Calu3 (cell line): ENCODE data around the gene TUNAR. TPM values are rescaled to one million over a fixed set of nuclear protein-coding genes. Genes with fewer than 3 reads are reported as not detected.

Experiments
- BruUV-seq: library from RNA; stranded (reverse); fragments of 400-500 nt; replicated peaks from 2 replicates; lab custom pipeline; 2021; lab: Mats Ljungman, UMichigan
- CTCF ChIA-PET: fragments of 300-600 bp; sonication (Branson Sonifier 250); formaldehyde crosslinking; loops from one replicate; lab custom pipeline; 2022; ENCODE audit warnings: antibody characterized with exemption; lab: Charles Lee
- DNase-seq: peaks from one replicate; pipeline ENCODE4 v3.0.0; 2022
- H3K27ac Mint-ChIP-seq: one replicate; pipeline ENCODE4 v1.8.0; 2022; ENCODE audit warnings: mixed read lengths; ENCODE audit not compliant: unreplicated experiment
- H3K27me3 Mint-ChIP-seq: one replicate; pipeline ENCODE4 v1.8.0; 2022; ENCODE audit warnings: mixed read lengths; ENCODE audit not compliant: unreplicated experiment
- H3K36me3 Mint-ChIP-seq: one replicate; pipeline ENCODE4 v1.8.0; 2022; ENCODE audit warnings: mild to moderate bottlenecking, moderate library complexity, mixed read lengths; ENCODE audit not compliant: insufficient read depth, unreplicated experiment
- H3K4me1 Mint-ChIP-seq: one replicate; pipeline ENCODE4 v1.8.0; 2022; ENCODE audit warnings: mild to moderate bottlenecking, low read depth, mixed read lengths; ENCODE audit not compliant: unreplicated experiment
- H3K4me3 Mint-ChIP-seq: one replicate; pipeline ENCODE4 v1.8.0; 2022; ENCODE audit warnings: mild to moderate bottlenecking, low read depth, moderate library complexity, mixed read lengths; ENCODE audit not compliant: unreplicated experiment
- H3K9me3 Mint-ChIP-seq: one replicate; pipeline ENCODE4 v1.8.0; 2022; ENCODE audit warnings: low read depth, mixed read lengths; ENCODE audit not compliant: unreplicated experiment
- intact Hi-C: fragments of 100-400 bp; cut with micrococcal nuclease; formaldehyde crosslinking; loops from one replicate; pipeline ENCODE4 v1.10.0; 2022; ENCODE audit not compliant: unreplicated experiment
- total RNA-seq: library from RNA; stranded (reverse); gene quantifications from 2 replicates; pipeline ENCODE4 v1.2.3, GENCODE V29; 2022
- TF ChIP-seq, protein P1 (sequence below): fragments of 200-600 bp; IDR thresholded peaks from one replicate; pipeline ENCODE4 v1.8.0; 2022; ENCODE audit warnings: antibody characterized with exemption; ENCODE audit not compliant: unreplicated experiment

TUNAR gene
- total RNA-seq, 1 experiment from 2014 or later: not detected

DNA sequence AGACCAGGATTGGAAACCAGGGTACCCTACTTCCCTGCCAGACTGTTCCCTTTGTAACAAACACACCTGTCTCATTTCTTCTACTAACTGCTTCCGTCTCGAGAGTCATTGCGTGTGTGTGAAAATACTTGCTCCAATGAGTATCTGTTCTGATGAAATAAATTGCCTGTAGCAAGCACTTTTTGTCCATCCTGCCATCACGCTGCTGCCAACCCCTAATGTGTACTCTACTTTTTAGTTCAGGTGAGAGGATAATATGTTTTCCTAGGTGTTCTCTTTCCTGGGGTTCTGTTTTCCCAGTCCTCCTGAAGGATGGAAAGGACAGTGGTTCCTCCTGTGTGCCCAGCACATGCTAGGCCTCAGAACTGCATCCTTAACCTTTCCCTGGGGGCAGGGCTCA lies 1.0 kb downstream of the TUNAR start:
- BruUV-seq: no TSS peak
- CTCF ChIA-PET: no interaction called here
- Mint-ChIP-seq H3K4me1 (no peaks in the 10 kb centered on the region), H3K9me3 (no peaks in the 10 kb centered on the region), H3K36me3 (no peaks in the 10 kb centered on the region), H3K4me3 (no peak overlapping the region), H3K27ac (no peak overlapping the region), H3K27me3 (peaks cover 88% of the 10 kb centered on the region)
- TF ChIP-seq, protein P1, sequence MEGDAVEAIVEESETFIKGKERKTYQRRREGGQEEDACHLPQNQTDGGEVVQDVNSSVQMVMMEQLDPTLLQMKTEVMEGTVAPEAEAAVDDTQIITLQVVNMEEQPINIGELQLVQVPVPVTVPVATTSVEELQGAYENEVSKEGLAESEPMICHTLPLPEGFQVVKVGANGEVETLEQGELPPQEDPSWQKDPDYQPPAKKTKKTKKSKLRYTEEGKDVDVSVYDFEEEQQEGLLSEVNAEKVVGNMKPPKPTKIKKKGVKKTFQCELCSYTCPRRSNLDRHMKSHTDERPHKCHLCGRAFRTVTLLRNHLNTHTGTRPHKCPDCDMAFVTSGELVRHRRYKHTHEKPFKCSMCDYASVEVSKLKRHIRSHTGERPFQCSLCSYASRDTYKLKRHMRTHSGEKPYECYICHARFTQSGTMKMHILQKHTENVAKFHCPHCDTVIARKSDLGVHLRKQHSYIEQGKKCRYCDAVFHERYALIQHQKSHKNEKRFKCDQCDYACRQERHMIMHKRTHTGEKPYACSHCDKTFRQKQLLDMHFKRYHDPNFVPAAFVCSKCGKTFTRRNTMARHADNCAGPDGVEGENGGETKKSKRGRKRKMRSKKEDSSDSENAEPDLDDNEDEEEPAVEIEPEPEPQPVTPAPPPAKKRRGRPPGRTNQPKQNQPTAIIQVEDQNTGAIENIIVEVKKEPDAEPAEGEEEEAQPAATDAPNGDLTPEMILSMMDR: no peak
- no peak for DNase-seq
- intact Hi-C loops: no loop called here

DNA sequence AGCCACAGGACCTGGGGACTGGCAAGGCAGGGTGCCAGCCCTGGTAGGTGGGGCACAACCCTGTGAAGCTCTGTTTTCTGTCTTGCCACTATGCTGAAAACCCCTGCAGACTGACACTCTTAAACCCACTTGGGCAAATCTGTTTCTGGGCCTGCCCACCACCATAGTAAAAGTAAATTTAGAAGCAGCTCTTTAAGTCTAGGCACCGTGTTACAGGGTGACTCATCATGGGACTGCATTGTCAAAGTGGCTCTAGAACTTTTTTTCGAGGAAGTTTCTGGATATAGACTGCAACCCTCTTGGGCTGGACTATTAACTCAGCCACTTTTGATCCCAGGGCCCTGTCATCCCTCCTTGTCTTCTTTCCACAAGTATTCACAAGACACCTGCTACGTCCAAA lies 7.7 kb downstream of the TUNAR start:
- BruUV-seq: no TSS peak
- Mint-ChIP-seq H3K9me3 (no peaks in the 10 kb centered on the region), H3K4me3 (no peak overlapping the region), H3K27me3 (peaks cover 92% of the 10 kb centered on the region), H3K4me1 (no peaks in the 10 kb centered on the region), H3K36me3 (no peaks in the 10 kb centered on the region), H3K27ac (no peak overlapping the region)
- DNase-seq: no peak
- intact Hi-C loops: no loop called here
- CTCF ChIA-PET: no interaction called here
- TF ChIP-seq, protein P1: no peak

DNA sequence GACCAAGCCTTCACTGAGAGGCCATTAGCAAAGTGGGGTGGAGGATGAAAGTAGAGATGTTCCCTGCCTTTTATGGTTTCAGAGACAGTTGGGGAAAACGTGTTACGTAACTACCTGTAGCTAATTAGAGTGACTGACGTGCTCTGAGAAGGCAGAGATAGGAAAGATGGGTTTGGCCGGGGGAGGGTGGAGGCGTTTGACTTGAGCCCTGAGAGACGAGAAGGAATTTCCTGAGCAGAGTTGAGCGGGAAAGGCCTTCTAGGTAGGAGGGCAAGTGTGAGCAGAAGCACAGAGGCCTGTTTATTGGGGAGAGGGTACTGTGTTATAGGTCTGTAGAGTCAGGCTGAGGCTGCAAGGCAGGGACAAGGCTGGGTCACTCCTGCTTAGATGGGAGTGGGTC lies 8.6 kb downstream of the TUNAR start:
- no TSS peak for BruUV-seq
- H3K9me3 Mint-ChIP-seq: no peaks in the 10 kb centered on the region
- H3K27ac Mint-ChIP-seq: no peak overlapping the region

DNA sequence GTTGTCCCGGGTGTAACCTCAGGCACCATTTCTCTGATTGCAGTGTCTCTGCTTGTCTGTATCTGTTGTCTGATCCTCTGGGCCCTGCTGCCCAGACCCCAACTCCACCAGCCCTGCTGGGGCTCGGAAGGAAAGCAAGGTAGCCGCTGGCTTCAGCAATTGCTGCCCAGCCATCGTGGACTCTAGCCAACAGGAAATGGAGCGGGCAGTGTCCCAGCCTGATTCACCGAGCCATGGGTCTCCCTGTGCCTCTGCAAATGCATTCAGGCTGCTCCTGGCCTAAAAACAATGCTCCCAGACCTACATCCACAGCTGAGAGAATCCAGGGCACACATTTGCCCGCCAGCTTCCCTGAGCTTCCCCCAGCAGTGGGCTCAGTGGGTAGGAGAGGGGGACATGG lies 9.2 kb downstream of the TUNAR start:
- peaks cover 91% of the 10 kb centered on the region for H3K27me3 Mint-ChIP-seq
- DNase-seq: peak; percentile 21
- TF ChIP-seq, protein P1: no peak
- no peak overlapping the region for H3K27ac Mint-ChIP-seq
- H3K9me3 Mint-ChIP-seq: no peaks in the 10 kb centered on the region
- no peaks in the 10 kb centered on the region for H3K4me1 Mint-ChIP-seq
- no TSS peak for BruUV-seq
- CTCF ChIA-PET: no interaction called here
- H3K36me3 Mint-ChIP-seq: no peaks in the 10 kb centered on the region
- no peak overlapping the region for H3K4me3 Mint-ChIP-seq
- intact Hi-C loops: no loop called here

More for the DNA sequence above, 8.6 kb downstream of the TUNAR start:
- TF ChIP-seq, protein P1: no peak
- H3K4me1 Mint-ChIP-seq: no peaks in the 10 kb centered on the region
- H3K4me3 Mint-ChIP-seq: no peak overlapping the region
- H3K36me3 Mint-ChIP-seq: no peaks in the 10 kb centered on the region
- DNase-seq: no peak
- H3K27me3 Mint-ChIP-seq: peaks cover 92% of the 10 kb centered on the region
- CTCF ChIA-PET: no interaction called here
- intact Hi-C loops: no loop called here
